ENCODE measurements around the gene RPRD2. TPM values are rescaled to one million over a fixed set of nuclear protein-coding genes. Genes with fewer than 3 reads are reported as not detected.

The RPRD2 gene
- total and polyA plus RNA-seq, 2 experiments from 2014 or later: 16.8 to 20.4 TPM

- TF ChIP-seq, protein P1, sequence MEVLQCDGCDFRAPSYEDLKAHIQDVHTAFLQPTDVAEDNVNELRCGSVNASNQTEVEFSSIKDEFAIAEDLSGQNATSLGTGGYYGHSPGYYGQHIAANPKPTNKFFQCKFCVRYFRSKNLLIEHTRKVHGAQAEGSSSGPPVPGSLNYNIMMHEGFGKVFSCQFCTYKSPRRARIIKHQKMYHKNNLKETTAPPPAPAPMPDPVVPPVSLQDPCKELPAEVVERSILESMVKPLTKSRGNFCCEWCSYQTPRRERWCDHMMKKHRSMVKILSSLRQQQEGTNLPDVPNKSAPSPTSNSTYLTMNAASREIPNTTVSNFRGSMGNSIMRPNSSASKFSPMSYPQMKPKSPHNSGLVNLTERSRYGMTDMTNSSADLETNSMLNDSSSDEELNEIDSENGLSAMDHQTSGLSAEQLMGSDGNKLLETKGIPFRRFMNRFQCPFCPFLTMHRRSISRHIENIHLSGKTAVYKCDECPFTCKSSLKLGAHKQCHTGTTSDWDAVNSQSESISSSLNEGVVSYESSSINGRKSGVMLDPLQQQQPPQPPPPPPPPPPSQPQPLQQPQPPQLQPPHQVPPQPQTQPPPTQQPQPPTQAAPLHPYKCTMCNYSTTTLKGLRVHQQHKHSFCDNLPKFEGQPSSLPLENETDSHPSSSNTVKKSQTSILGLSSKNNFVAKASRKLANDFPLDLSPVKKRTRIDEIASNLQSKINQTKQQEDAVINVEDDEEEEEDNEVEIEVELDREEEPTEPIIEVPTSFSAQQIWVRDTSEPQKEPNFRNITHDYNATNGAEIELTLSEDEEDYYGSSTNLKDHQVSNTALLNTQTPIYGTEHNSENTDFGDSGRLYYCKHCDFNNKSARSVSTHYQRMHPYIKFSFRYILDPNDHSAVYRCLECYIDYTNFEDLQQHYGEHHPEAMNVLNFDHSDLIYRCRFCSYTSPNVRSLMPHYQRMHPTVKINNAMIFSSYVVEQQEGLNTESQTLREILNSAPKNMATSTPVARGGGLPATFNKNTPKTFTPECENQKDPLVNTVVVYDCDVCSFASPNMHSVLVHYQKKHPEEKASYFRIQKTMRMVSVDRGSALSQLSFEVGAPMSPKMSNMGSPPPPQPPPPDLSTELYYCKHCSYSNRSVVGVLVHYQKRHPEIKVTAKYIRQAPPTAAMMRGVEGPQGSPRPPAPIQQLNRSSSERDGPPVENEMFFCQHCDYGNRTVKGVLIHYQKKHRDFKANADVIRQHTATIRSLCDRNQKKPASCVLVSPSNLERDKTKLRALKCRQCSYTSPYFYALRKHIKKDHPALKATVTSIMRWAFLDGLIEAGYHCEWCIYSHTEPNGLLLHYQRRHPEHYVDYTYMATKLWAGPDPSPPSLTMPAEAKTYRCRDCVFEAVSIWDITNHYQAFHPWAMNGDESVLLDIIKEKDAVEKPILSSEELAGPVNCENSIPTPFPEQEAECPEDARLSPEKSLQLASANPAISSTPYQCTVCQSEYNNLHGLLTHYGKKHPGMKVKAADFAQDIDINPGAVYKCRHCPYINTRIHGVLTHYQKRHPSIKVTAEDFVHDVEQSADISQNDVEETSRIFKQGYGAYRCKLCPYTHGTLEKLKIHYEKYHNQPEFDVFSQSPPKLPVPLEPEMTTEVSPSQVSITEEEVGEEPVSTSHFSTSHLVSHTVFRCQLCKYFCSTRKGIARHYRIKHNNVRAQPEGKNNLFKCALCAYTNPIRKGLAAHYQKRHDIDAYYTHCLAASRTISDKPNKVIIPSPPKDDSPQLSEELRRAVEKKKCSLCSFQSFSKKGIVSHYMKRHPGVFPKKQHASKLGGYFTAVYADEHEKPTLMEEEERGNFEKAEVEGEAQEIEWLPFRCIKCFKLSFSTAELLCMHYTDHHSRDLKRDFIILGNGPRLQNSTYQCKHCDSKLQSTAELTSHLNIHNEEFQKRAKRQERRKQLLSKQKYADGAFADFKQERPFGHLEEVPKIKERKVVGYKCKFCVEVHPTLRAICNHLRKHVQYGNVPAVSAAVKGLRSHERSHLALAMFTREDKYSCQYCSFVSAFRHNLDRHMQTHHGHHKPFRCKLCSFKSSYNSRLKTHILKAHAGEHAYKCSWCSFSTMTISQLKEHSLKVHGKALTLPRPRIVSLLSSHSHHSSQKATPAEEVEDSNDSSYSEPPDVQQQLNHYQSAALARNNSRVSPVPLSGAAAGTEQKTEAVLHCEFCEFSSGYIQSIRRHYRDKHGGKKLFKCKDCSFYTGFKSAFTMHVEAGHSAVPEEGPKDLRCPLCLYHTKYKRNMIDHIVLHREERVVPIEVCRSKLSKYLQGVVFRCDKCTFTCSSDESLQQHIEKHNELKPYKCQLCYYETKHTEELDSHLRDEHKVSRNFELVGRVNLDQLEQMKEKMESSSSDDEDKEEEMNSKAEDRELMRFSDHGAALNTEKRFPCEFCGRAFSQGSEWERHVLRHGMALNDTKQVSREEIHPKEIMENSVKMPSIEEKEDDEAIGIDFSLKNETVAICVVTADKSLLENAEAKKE (CRISPR knock-in tag; IDR thresholded peaks at IDR 0.05): no peak
- TF ChIP-seq ZNF331 (CRISPR knock-in tag; IDR thresholded peaks at IDR 0.05; ENCODE audit: low read depth): no peak
- no peak for TF ChIP-seq POLR2AphosphoS5 (IDR thresholded peaks at IDR 0.05; ENCODE audit: low read depth)
- no peak for TF ChIP-seq REST (IDR thresholded peaks at IDR 0.05; ENCODE audit: unreplicated experiment)
- TF ChIP-seq EZH2 (IDR thresholded peaks at IDR 0.05; ENCODE audit: low read depth, unreplicated experiment): no peak
- no peak for TF ChIP-seq JUNB (IDR thresholded peaks at IDR 0.05; ENCODE audit: unreplicated experiment)
Observed at GRCh38 chr1:150414592-150414991, 50.6 kb downstream of the RPRD2 start (continued).
